Measurements from ENCODE around the gene CRB1.

- no peak for TF ChIP-seq CTCF (IDR thresholded peaks at IDR 0.05; ENCODE audit: low read length)
- no peak for TF ChIP-seq EZH2 (IDR thresholded peaks at IDR 0.05; ENCODE audit: borderline replicate concordance, low read length)
Observed at GRCh38 chr1:197252973-197253372, 15.1 kb upstream of the CRB1 start.

Data from OCI-LY1 (cell line).